GM13976 (cell line): Measurements from ENCODE around the gene PROK1.

Experiments
- DNase-seq: peaks from one replicate; pipeline ENCODE4 v3.0.0; 2012; ENCODE audit warnings: low spot score
- CTCF ChIP-seq: IDR thresholded peaks from 2 replicates; pipeline ENCODE4 v1.5.1; 2012; ENCODE audit warnings: borderline replicate concordance, mild to moderate bottlenecking; ENCODE audit not compliant: insufficient read depth; ENCODE audit errors: extremely low read depth, missing control alignments, control extremely low read depth
- in situ Hi-C: fragments of 300-500 bp; cut with MboI; formaldehyde crosslinking; loops from one replicate; pipeline ENCODE4 v1.12.0; 2022; ENCODE audit warnings: low sequenced_read_pairs, mixed read lengths, inconsistent platforms; ENCODE audit not compliant: unreplicated experiment

Gene PROK1

GRCh38 chr1:110505596-110505995 is 54.6 kb downstream of the PROK1 start:
- TF ChIP-seq CTCF: no peak
- in situ Hi-C loops: no loop called here
- no peak for DNase-seq

GRCh38 chr1:110506541-110506940 is 55.6 kb downstream of the PROK1 start:
- DNase-seq: no peak
- no peak for TF ChIP-seq CTCF
- in situ Hi-C loops: no loop called here
